SK-N-SH treated with all-trans-retinoic acid at 6 μM for 48 hours (cell line): ENCODE results near the gene ARMCX5.

Experiments used
- ARNTL ChIP-seq: fragments of 450-650 bp; formaldehyde crosslinking; IDR thresholded peaks from 2 replicates; pipeline ENCODE4 v1.5.0; 2020; ENCODE audit warnings: low read depth, mild to moderate bottlenecking, moderate library complexity, borderline replicate concordance
- CREB5 ChIP-seq: fragments of 250-450 bp; sonication (Bioruptor Pico); IDR thresholded peaks from 2 replicates; pipeline ENCODE4 v1.5.1; 2020; ENCODE audit warnings: low read depth, mild to moderate bottlenecking, moderate library complexity
- CSRNP3 ChIP-seq: fragments of 250-450 bp; sonication (Bioruptor Pico); IDR thresholded peaks from 2 replicates; pipeline ENCODE4 v1.5.1; 2021; ENCODE audit warnings: mild to moderate bottlenecking, moderate library complexity
- GLIS3 ChIP-seq: fragments of 250-450 bp; sonication (Bioruptor Pico); IDR thresholded peaks from 2 replicates; pipeline ENCODE4 v1.5.0; 2020; ENCODE audit warnings: mild to moderate bottlenecking, moderate library complexity
- ISL1 ChIP-seq: fragments of 250-450 bp; sonication (Bioruptor Pico); IDR thresholded peaks from 2 replicates; pipeline ENCODE4 v2.1.2; 2022; ENCODE audit warnings: mild to moderate bottlenecking, moderate library complexity
- OSR1 ChIP-seq: fragments of 250-450 bp; sonication (Bioruptor Pico); IDR thresholded peaks from 2 replicates; pipeline ENCODE4 v1.8.0; 2022; ENCODE audit warnings: moderate library complexity, mild to moderate bottlenecking, inconsistent platforms
- PATZ1 ChIP-seq: fragments of 250-450 bp; sonication (Bioruptor Pico); IDR thresholded peaks from 2 replicates; pipeline ENCODE4 v1.8.0; 2020; ENCODE audit warnings: mild to moderate bottlenecking, moderate library complexity, borderline replicate concordance
- TCF4 ChIP-seq: fragments of 250-450 bp; sonication (Bioruptor Pico); IDR thresholded peaks from 2 replicates; pipeline ENCODE4 v1.8.0; 2021; ENCODE audit warnings: mild to moderate bottlenecking, moderate library complexity, borderline replicate concordance
- TOX ChIP-seq: fragments of 250-450 bp; sonication (Bioruptor Pico); IDR thresholded peaks from 2 replicates; pipeline ENCODE4 v1.8.0; 2021; ENCODE audit warnings: mild to moderate bottlenecking, moderate library complexity, borderline replicate concordance
- TSHZ2 ChIP-seq: fragments of 250-450 bp; sonication (Bioruptor Pico); IDR thresholded peaks from 2 replicates; pipeline ENCODE4 v1.5.0; 2020; ENCODE audit warnings: mild to moderate bottlenecking, moderate library complexity
- ZC3H10 ChIP-seq: fragments of 250-450 bp; sonication (Bioruptor Pico); IDR thresholded peaks from 2 replicates; pipeline ENCODE4 v1.5.1; 2021; ENCODE audit warnings: mild to moderate bottlenecking, moderate library complexity
- ZFP3 ChIP-seq: fragments of 250-450 bp; sonication (Bioruptor Pico); IDR thresholded peaks from 2 replicates; pipeline ENCODE4 v1.5.0; 2020; ENCODE audit warnings: mild to moderate bottlenecking, moderate library complexity
- ZFP30 ChIP-seq: fragments of 450-650 bp; formaldehyde crosslinking; IDR thresholded peaks from 2 replicates; pipeline ENCODE4 v1.5.0; 2022; ENCODE audit warnings: mild to moderate bottlenecking, moderate library complexity
- ZNF565 ChIP-seq: fragments of 450-650 bp; formaldehyde crosslinking; conservative IDR thresholded peaks from 2 replicates; pipeline ENCODE4 v1.5.0; 2020; ENCODE audit warnings: low read depth, mild to moderate bottlenecking, moderate library complexity

- TF ChIP-seq PATZ1 (CRISPR knock-in tag) (no peak), GLIS3 (no peak), TOX (CRISPR knock-in tag) (no peak), ISL1 (CRISPR knock-in tag) (no peak), OSR1 (CRISPR knock-in tag) (no peak), TSHZ2 (CRISPR knock-in tag) (no peak), ZFP3 (CRISPR knock-in tag) (no peak), ZFP30 (CRISPR knock-in tag) (no peak), CREB5 (CRISPR knock-in tag) (no peak), ARNTL (CRISPR knock-in tag) (no peak), ZNF565 (CRISPR knock-in tag) (no peak), ZC3H10 (no peak), TCF4 (CRISPR knock-in tag) (no peak), CSRNP3 (CRISPR knock-in tag) (no peak)
These were observed 38.8 kb upstream of the ARMCX5 start for GRCh38 chrX:102560423-102561068.
